GM19240 (cell line): Measurements from ENCODE around the gene STX16.
"Not testable (repeated sequence)": the region's sequence is repeated elsewhere in the genome, so short reads cannot be mapped to it uniquely, and the experiment has no call there.

Experiments
- DNase-seq: peaks from one replicate; pipeline ENCODE4 v3.0.0; 2011; ENCODE audit warnings: low spot score; ENCODE audit not compliant: insufficient read length

STX16 gene

GRCh38 chr20:58636396-58636982, 14.6 kb upstream of the STX16 start:
- DNase-seq, result no peak

GRCh38 chr20:58636983-58637421, 14.1 kb upstream of the STX16 start:
- no peak for DNase-seq

GRCh38 chr20:58637466-58638213, 13.4 kb upstream of the STX16 start:
- no peak for DNase-seq

GRCh38 chr20:58638467-58639181, 12.5 kb upstream of the STX16 start:
- no peak for DNase-seq

- no peak for DNase-seq
These were observed 11.6 kb upstream of the STX16 start for GRCh38 chr20:58639182-58640146.

DNA sequence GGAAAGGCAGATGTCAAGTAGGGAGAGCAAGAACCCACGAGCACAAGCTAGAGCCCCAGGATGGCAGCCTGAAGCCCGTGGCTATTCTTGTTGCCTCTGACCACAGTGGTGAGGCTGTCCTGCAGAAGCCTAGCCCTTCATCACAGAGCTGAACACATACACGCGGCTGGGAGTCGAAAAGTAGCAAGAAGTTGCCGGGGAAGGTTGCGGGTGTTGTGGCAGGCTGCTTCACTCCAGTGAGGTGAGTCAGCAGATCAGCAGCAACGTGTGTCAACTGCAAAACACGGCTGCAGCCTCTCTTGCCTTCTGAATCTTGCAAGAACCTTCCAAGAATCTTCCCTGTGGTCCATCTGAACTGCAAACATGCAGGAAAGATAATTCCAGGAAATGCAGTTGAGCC, 10.6 kb upstream of the STX16 start:
- no peak for DNase-seq

- DNase-seq, result no peak
These were observed 8.6 kb upstream of the STX16 start for GRCh38 chr20:58642441-58642840.

GRCh38 chr20:58642896-58643295, 8.2 kb upstream of the STX16 start:
- not testable (repeated sequence) for DNase-seq

- no peak for DNase-seq
These were observed 5.6 kb upstream of the STX16 start for GRCh38 chr20:58645412-58645968.

DNA sequence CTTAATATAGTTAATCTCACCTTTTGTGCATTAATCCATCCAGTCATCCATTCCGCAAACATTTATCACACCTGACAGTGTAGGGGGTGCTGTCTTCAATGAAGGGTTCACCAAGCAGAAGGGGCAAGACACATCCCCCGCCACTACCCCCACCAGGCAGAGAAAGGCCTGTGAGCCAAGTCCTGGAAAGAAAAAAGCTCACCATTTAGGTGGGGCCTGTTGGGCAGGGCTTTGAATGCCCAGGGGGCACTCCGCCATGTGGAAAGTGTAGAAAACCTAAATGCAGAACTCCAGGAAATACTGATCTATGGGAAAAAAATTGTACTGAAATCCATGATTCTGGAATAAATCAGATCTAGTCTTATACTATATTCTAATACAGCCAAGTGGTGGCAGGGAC, 4.8 kb upstream of the STX16 start:
- no peak for DNase-seq

DNA sequence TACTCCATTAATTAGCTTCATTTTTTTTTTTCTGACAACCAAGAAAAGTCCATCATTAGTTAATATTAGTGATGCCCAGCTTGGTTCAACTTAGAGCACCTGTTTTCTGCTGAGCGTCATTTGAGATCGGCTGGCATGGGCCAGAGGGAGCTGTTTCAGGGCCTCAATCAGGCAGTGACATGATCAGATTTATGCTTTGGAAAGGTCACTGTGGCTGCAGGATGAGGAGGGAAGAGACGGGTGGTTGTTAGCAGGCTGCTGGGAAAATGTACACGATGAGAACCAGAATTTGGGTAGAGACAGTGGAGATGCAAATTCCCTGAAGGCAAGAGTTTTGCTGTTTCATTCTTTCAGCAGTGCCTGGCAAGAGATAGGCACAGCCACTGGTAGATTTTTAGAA, 4.4 kb upstream of the STX16 start:
- DNase-seq, result no peak

DNA sequence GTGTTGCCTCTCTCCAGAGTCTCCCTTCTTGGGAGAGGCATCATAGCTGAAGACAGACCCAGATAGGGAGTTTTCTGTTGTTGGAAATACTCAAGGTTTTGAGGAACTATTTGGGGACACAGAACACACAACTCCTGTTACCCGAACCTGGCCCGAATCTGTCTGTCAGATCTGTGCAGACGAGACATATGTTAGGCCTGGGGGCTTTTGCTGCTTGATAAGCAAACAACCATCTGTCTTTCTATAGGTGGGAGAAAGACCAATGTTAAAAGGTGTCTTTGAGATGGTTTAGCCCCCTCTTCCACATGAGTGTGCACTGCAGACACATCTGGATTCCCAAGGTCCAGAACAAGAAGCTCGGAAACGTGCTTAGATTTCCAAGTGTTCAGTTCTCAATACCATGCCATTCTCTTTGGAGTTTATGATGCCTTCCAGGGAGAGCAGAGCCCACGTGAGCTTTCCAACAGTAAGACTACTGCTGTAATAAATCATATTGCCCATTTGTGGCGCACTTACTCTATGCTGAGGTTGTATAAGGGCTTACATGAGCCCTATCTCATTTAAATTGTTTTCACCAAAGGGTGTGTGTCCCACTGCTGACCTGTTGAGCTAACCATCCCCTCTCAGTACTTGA, 3.8 kb upstream of the STX16 start:
- no peak for DNase-seq

- no peak for DNase-seq
These were observed 3.1 kb upstream of the STX16 start for GRCh38 chr20:58647796-58648501.

DNA sequence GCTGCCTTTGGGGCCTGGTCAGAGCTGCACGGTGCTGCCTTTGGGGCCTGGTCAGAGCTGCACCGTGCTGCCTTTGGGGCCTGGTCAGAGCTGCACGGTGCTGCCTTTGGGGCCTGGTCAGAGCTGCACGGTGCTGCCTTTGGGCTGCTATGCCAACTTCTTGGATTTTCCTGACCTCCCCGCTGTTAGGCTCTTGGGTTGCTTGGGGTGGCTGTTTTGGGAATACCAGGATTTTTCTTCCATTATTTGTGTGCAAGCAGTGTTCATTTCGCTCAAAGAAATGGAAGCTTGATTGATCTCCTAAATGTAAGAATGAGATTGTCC, 2.6 kb upstream of the STX16 start:
- not testable (repeated sequence) for DNase-seq

- no peak for DNase-seq
These were observed 1.5 kb upstream of the STX16 start for GRCh38 chr20:58649288-58650180.

GRCh38 chr20:58650181-58650775, 805 bp upstream of the STX16 start:
- DNase-seq, result no peak

GRCh38 chr20:58651559-58651945, 469 bp downstream of the STX16 start:
- no peak for DNase-seq

DNA sequence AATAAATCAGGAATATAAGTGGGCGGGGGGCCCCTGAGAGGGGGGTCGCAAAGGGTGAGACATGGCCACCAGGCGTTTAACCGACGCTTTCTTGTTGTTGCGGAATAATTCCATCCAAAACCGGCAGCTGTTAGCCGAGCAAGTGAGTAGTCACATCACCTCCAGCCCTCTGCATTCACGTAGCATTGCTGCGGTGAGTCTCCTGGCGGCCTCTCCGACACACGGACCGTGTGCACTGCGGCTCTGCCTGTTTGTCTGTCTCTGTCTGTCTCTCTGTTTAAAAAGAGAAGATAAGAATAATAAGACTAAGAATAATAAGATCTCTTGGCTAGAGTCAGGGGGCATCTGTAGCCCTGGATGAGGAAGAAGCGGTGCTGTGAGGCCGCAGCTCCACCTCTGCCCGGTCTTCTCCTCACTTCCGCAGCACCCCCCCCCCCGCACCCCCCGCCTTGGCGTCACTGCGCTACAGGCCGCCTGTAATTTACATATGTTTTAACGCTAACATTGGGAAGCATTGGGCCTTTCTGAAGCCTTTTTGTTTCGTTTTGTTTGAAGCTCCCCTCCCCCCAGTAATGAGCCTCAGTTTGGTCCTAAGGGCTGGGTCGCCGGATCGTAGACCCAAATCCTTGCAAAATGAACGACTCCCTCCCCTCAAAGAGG, 993 bp downstream of the STX16 start:
- DNase-seq, result peak; percentile 78
